ENCODE results near the gene SCLT1. TPM values are rescaled to one million over a fixed set of nuclear protein-coding genes. Genes with fewer than 3 reads are reported as not detected.

The SCLT1 gene
- total RNA-seq, 1 experiment from 2014 or later, result 15.9 TPM

GRCh38 chr4:128961405-128961804 is 131.9 kb downstream of the SCLT1 start:
- intact Hi-C loops (cut with micrococcal nuclease; ENCODE audit: unreplicated experiment), result no loop called here
- POLR2A ChIA-PET (ENCODE audit: unreplicated experiment), result no interaction called here

GRCh38 chr4:128958194-128958593 is 135.1 kb downstream of the SCLT1 start:
- no peaks in the 10 kb centered on the region for H3K9me2 ChIP-seq (ENCODE audit: insufficient read depth)
- H3K36me3 ChIP-seq (ENCODE audit: low read depth), result no peaks in the 10 kb centered on the region
- no peaks in the 10 kb centered on the region for H4K20me1 ChIP-seq (ENCODE audit: insufficient read depth)
- ChIA-PET POLR2A (ENCODE audit: unreplicated experiment) (no interaction called here), CTCF (no interaction called here)
- H3K27ac ChIP-seq, result no peak overlapping the region
- intact Hi-C loops (cut with micrococcal nuclease; ENCODE audit: unreplicated experiment), result no loop called here
- H2AFZ ChIP-seq, result no peak overlapping the region
- no peaks in the 10 kb centered on the region for H3K79me2 ChIP-seq (ENCODE audit: low read depth)
- H3K9me3 ChIP-seq (ENCODE audit: insufficient read depth, low read depth), result no peaks in the 10 kb centered on the region
- DNase-seq, result no peak
- BruUV-seq (replicated peaks), result no TSS peak
- H3K4me3 ChIP-seq, result no peak overlapping the region
- H3K27me3 ChIP-seq (ENCODE audit: insufficient read depth, low read depth), result no peaks in the 10 kb centered on the region
- TF ChIP-seq EZH2 (IDR thresholded peaks at IDR 0.05; ENCODE audit: low read depth), result no peak
- TF ChIP-seq CTCF (conservative IDR thresholded peaks at IDR 0.05), result no peak
- no peaks in the 10 kb centered on the region for H3K4me1 ChIP-seq (replicated peaks; ENCODE audit: insufficient read depth)
- H3F3A ChIP-seq (ENCODE audit: insufficient read depth, low read depth), result no peaks in the 10 kb centered on the region
- H3K4me2 ChIP-seq, result no peak overlapping the region

More at GRCh38 chr4:128961405-128961804, 131.9 kb downstream of the SCLT1 start:
- H3F3A ChIP-seq (ENCODE audit: insufficient read depth, low read depth), result no peaks in the 10 kb centered on the region
- H3K9me3 ChIP-seq (ENCODE audit: insufficient read depth, low read depth), result no peaks in the 10 kb centered on the region
- no peak overlapping the region for H3K4me2 ChIP-seq
- BruUV-seq (replicated peaks), result no TSS peak
- CTCF ChIA-PET, result no interaction called here
- H3K27me3 ChIP-seq (ENCODE audit: insufficient read depth, low read depth), result no peaks in the 10 kb centered on the region
- DNase-seq, result no peak
- TF ChIP-seq CTCF (conservative IDR thresholded peaks at IDR 0.05), result no peak
- no peak for TF ChIP-seq EZH2 (IDR thresholded peaks at IDR 0.05; ENCODE audit: low read depth)
- H3K4me1 ChIP-seq (replicated peaks; ENCODE audit: insufficient read depth), result no peaks in the 10 kb centered on the region
- H3K36me3 ChIP-seq (ENCODE audit: low read depth), result no peaks in the 10 kb centered on the region
- H3K27ac ChIP-seq, result no peak overlapping the region
- H3K79me2 ChIP-seq (ENCODE audit: low read depth), result no peaks in the 10 kb centered on the region
- H3K9me2 ChIP-seq (ENCODE audit: insufficient read depth), result no peaks in the 10 kb centered on the region
- no peak overlapping the region for H2AFZ ChIP-seq
- no peaks in the 10 kb centered on the region for H4K20me1 ChIP-seq (ENCODE audit: insufficient read depth)
- H3K4me3 ChIP-seq, result no peak overlapping the region

- BruUV-seq (replicated peaks), result no TSS peak
Measured at GRCh38 chr4:128957459-128957858, 135.9 kb downstream of the SCLT1 start.

More at GRCh38 chr4:128957459-128957858, 135.9 kb downstream of the SCLT1 start:
- H3K4me3 ChIP-seq, result no peak overlapping the region
- H4K20me1 ChIP-seq (ENCODE audit: insufficient read depth), result no peaks in the 10 kb centered on the region
- H3K27me3 ChIP-seq (ENCODE audit: insufficient read depth, low read depth), result no peaks in the 10 kb centered on the region
- H2AFZ ChIP-seq, result no peak overlapping the region
- no peak overlapping the region for H3K27ac ChIP-seq
- no peaks in the 10 kb centered on the region for H3F3A ChIP-seq (ENCODE audit: insufficient read depth, low read depth)
- CTCF ChIA-PET, result no interaction called here
- H3K9me2 ChIP-seq (ENCODE audit: insufficient read depth), result no peaks in the 10 kb centered on the region
- H3K36me3 ChIP-seq (ENCODE audit: low read depth), result no peaks in the 10 kb centered on the region
- no peaks in the 10 kb centered on the region for H3K9me3 ChIP-seq (ENCODE audit: insufficient read depth, low read depth)
- H3K4me1 ChIP-seq (replicated peaks; ENCODE audit: insufficient read depth), result no peaks in the 10 kb centered on the region
- TF ChIP-seq CTCF (conservative IDR thresholded peaks at IDR 0.05) (no peak), EZH2 (IDR thresholded peaks at IDR 0.05; ENCODE audit: low read depth) (no peak)
- intact Hi-C loops (cut with micrococcal nuclease; ENCODE audit: unreplicated experiment), result no loop called here
- POLR2A ChIA-PET (ENCODE audit: unreplicated experiment), result no interaction called here
- H3K4me2 ChIP-seq, result no peak overlapping the region
- no peaks in the 10 kb centered on the region for H3K79me2 ChIP-seq (ENCODE audit: low read depth)
- DNase-seq, result no peak

Data from PC-9 (cell line).